Pulmonary artery endothelial cell (primary cell): ENCODE results near the gene ALPL. TPM values are rescaled to one million over a fixed set of nuclear protein-coding genes. Genes with fewer than 3 reads are reported as not detected.

Source experiments
- DNase-seq: peaks from one replicate; pipeline ENCODE4 v3.0.0-alpha.2; 2011; ENCODE audit warnings: low read depth, low spot score
- total RNA-seq: library from RNA; depleted of rRNA; stranded (reverse); fragments of >200 nt; gene quantifications from 2 replicates; pipeline ENCODE4 v1.2.3, GENCODE V29; 2014

The ALPL gene
- total RNA-seq, 1 donor from 2014 or later = 0.13 TPM

DNA sequence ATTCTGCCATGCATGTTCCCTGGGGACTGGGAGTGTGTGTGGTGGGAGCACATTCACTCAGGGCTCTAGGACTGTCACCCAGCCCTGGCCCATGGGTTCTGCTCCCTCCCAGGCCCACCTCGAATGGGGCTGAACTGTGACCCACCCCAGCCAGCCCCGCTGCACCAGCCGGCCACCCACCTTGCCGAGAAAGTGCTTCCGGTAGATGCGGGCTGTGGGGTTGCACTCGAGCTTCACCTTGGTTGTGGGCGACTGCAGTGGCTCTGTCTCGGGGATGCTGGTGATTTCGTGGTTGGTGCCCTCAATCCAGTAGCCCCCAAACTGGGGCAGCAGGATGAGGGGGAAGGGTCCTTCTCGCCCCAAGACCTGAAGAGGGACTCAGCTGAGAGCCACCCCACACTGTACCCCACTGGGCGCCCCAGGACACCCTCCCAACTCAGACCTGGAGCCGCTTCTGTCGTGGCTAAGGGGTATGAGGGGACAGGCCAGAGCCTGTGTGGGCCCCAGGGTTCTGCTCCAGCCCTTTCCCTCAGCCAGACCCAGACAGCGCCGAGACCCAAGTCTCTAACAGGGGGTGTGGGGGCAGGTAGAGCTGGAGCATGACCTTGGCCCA is 108.0 kb downstream of the ALPL start:
- no peak for DNase-seq

DNA sequence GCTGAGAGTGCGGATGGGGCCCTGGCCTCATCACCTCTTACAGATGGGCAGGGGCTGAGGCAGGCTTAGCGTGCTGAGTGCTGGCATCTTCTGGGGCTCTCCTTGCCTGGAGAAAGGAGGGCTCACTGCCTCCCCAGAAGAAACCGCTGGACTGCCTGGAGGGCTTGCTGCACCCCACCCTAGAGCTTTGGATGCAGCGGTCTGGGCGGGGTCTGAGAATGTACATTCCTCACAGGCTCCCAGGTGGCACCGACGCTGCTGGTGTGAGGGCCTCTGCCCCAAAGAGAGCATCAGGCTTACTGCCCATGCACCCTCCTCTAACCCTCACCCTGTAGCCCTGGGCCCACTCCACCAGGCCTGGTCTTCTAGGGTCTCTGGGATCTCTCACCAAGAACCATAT is 108.8 kb downstream of the ALPL start:
- DNase-seq = no peak

DNA sequence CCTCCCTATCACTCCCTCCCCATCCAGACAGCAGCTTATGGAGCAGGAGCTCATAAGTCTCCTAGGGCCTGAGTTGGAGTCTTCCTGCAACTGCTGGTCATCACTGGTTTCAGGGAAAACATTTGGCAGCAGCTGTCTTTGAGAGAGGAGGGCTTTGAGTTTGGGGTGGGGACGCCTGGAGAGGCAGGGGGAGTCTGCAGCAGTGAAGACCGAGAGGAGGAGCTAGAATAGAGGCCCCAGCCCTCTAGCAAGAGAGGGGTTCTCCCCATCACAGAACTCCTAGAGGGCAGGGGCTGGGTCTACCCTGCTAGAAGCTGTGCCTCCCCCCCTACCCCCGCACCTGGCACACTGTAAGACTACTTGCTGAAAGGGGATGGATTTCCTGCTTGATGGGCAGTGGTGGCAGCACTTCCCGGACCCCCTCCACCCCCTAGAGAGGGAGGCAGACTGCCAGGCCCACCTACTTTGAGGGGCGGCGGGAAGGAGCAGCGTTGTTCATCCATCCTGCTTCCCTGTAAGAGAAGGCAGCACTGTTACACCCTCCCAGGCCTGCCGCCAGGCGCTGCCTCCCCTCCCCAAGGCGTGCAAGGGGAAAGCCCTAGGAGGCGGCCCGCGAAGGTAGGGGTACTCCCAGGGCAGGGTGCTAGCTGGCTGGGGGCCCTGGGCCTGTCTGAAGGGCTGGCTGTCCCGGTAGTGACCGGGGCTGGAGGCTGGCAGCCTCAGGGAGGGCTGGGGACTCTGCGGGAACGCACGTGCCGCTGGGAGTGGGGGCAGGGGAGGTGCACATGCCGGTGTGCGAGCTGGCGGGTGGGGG is 109.5 kb downstream of the ALPL start:
- no peak for DNase-seq

DNA sequence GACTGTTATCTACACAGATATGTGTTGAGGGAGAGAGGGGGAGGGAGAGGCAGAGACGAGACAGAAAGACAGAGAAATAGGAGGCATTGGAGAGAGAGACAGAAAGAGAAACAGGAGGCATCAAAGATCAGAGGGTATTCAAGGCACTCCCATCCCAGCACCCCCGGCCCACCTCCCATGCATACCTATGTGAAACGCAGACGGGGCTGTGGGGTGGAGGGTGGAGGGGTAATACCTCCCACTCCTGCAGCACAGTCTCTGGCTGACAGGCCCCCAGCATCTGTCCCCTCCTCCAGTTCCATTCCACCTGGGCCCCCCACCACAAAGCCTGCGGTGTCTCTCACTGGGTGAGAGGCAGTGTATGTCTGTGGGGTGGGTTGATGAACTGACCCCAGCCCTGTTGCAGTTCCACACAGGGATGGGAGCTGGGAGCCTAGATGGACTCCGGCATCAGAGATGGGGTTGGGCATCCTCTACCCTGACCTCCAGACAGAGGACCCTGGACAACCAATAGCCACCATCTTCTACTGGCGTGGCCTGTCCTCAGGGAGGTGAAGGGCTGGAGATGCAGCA is 110.2 kb downstream of the ALPL start:
- DNase-seq = no peak

DNA sequence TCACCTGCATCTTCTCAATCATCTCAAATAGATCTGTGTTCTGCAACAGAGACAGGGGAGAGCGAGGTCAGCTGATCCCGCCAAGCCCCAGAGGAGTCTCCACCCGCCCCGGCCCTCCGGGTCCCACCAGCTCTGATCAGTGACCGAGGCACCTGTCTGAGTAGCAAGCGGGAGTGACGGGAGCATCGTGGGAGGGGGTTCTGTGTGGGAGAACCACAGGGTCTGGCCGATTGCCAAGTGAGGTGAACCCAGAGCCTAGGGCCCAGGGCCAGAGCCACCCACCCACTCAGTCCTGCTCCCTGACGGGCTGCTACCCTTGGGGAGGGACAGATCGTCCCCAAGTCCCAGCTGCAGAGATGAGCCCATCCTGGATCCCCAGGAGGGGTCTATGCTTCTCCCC is 110.8 kb downstream of the ALPL start:
- no peak for DNase-seq

DNA sequence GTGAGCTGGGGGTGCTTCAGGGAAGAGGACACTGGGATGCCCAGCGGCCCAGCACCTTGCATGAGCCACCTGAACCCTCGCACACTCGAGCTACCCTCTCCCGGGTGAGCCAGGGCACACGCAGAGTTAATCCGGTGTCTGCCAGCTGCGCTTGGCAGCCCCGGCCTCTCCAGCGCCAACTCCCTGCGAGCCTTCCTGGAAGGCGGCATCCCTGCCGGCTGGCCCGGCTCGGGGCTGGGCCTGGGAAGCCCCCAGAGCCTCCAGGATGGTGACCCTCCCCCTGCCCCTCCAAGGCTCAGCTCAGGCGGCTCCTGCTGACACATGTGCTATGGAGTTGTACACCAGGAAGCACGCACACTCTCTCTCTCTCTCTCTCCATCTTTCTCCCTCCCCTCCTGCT is 111.3 kb downstream of the ALPL start:
- no peak for DNase-seq

DNA sequence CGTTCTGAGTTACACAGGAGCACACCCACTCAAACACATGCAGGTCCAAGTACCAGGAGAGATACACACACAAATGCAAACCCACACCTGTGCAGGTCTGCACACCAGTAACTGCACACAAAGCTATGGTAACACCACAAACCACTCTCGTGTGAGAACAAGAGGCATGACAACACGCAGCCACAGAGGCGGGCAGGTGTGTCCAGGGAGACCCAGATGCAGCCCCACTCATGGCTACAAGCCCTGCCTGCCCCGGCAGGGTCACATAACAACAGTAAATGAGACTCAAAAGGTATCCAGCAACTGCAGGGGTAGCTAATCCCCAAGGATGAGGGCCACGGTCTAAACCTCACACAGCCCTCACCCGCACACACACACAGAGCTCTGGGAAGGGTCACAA is 111.8 kb downstream of the ALPL start:
- DNase-seq = no peak

DNA sequence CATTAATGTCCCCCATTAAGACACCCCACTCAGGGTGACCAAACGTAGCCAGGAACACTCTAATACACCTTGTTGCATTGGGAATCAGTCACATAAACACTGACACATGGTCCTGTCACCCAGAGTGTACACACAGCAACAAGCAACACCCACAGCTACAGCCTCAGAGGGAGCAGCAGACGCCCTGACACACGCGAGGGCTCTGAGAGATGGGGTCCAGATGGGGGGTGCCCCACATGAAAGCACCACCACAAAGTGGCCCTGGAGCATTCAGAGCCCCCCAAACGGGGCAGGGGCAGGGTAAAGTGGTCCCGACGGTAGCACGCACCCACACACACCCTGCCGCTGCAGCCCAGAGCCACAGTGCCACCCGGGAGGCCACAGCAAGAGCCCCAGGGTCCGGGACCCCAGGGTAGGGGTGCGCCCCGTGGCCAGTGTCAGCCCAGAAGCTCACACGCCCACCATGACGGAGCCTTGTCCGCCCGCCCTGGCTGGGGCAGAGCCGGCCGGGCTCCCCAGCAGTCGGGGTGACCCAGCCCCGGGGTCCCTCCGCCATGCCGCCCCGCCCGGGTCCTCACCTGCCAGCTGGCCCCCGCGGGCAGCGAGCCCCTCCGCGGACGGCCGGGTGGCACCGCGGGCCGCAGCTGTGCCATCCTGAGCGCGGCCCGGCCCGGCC is 112.7 kb downstream of the ALPL start:
- no peak for DNase-seq

DNA sequence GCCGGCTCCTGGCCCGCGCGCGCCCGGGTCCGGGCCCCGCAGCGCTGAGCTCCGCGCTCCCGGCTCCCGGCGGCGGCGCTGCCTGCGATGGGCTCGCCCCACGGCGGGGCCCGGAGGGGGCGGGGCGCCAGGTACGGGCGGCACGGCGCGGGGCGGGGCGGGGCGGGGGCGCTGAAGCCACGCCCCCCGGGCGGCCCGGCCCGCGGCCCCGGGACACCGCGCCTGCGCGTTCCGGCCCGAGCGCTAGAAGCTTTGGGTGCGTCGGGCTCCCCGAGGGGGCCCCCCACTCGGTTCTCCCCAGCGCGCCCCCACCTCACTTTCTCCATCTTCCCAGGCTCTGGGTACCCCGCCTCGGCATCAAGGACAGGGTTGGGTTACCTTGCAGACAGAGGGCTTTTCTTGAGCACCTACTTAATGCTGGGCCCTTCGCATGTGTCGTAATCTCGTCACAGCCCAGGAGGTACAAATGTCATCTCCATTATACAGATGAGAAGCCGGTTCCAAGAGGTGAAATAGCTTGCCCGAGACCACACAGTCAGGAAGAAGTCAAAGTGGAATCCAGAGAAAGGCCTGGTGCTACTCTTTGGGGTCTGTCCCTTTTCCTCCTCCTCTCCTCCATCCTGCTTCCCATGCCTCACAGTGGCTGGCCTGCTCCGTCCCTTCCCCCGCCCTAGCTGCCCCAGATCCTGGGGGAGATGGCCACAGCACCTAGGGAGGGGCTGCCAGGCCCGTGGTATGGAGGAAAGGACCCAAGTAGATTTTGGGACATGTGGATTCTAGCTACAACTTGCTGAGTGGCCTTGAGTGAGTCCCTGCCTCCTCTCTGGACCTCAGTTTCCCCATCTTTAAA is 113.5 kb downstream of the ALPL start:
- no peak for DNase-seq

DNA sequence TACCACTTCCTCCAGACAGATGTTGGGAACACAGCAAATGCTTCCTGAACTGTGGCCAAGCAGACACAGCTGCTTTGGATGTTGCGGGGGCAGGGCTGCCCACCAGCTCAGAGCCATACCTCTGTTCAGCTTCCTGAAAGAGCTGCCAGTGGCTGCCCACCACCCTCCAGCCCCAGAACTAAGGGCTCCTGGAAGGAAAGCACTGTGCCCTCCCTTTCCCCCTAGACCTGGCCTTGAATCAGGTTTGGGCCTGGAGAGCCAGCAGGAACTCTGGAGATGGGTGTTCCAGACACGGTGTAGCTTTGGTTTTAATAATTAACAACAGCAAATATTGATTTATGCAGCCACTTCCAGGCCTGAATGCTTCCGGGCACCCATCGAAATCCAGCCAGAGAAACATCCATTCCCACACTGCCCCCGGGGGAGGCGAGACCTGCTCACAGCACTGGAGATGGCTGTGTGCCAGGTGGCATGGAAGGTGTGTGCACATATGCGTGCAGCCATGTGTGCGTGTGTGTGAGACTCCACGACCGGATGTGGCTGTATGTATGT is 114.3 kb downstream of the ALPL start:
- no peak for DNase-seq

DNA sequence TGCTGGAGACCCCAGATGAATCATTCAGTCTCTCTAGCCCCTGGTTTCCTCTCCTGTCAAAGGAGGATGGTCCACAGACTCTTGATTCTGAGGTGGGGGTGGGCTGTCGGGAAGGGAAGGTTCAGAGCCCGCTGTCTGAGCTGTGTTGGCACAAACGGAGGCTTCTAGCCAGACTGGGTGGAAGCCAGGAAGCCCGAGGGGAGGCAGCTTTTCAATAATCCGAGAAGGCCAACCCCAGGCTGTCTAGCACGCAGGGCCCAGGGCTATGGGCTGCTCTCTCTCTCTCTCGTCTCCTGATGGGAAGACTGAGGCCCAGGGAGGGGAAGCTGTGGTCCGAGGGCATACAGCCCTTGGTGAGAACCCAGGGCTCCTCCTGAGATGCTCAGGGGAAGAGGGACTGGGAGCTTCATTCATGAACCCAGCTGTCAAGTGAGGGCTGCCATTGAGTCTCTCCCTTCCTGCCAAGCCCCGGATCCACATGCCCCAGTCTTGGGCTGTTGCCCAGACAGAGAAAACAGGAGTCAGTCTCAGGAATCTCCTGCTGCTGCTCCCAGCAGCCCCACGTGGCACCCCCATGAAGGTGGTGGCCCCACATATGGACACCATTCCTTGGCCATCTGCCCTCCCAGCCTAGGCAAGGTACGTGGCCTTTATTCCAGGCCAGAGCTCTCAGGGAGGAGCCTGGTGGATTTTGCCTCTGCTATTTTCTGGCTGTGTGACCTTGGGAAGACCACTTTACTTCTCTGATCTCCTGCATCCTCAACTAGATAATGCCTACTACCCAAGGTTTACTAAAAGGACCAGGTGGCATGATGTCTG is 115.6 kb downstream of the ALPL start:
- DNase-seq = no peak

DNA sequence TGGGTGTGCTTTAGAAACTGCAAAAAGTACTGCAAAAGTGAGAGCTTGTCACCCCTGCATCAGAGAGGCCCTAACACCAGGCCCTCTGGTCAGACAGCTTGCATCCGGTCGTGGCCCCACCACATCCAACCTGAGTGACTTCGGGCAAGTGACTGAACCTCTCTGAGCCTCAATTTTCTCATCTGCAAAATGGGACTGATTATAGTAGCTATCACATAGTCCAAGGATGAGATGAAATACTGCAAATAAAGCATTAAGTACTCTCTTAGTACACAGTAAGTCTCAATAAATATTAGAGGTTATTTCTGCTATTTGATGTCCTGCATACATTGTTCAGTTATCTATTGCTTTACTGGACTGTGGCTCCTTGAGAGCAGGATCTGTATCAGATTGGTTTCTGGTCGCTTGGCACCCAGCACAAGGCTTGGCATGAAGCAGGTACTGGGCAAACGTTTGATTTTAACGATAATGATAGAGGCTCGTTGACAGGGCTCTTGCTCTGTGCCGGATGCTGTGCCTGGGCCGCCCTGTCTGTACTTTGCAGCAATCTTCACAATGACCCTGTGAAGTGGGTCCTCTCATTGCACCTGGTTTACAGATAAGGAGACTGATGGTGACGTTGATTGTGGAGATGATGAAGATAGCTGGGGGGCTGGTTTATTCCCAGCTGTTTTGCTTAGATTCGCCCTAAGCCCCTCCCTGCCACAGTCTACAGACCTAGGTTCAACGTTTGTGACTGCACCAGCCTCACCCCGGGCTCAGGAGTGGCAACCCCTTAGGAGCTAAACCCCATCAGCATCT is 116.4 kb downstream of the ALPL start:
- no peak for DNase-seq

DNA sequence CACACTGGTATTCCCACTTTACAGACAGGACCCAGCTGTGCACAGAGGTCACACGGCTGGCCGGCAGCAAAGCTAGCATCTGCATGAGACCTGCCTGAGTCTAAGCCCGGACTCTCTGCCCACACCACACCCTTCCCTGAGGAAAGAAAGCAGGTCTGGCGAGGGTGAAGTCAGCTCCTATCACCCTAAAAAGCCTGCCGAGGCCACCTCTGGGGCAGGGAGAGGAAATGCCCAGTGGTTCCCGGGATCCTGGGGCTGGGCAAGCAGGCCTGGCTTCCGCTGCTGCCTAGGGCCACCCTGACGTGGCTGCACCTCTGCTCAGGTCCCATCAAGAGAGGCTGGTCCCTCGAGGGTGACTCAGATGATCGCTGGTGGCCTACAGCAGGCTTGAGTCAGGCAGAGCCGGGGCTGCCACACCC is 117.7 kb downstream of the ALPL start:
- DNase-seq = no peak

Other genes starting within 250 kb of the ALPL start
- gene ECE1, start 219.0 kb upstream of the ALPL start, total RNA-seq = 371 and 382 TPM in 2 replicates
- gene NBPF3, start 69.3 kb upstream of the ALPL start, total RNA-seq = 0.85 and 3.0 TPM in 2 replicates
- 0.04 and 0.07 TPM in 2 replicates for gene RAP1GAP, start 159.9 kb downstream of the ALPL start, total RNA-seq